Naive B cell (primary cell): ENCODE measurements around the gene KIAA0319L. TPM values are rescaled to one million over a fixed set of nuclear protein-coding genes. Genes with fewer than 3 reads are reported as not detected.

ENCODE experiments used
- ATAC-seq, 2 donors: fragments of 150-1000 bp; cut with Tn5 transposase; 2 replicates each; pipeline ENCODE4 v1.10.0; 2021; ENCODE audit warnings: low read depth in 2 of 2, mild to moderate bottlenecking in 2 of 2, moderate library complexity in 2 of 2
- DNase-seq: peaks from one replicate; pipeline ENCODE4 v3.0.0; 2022
- H3K27ac Mint-ChIP-seq, 6 donors: one replicate each; pipeline ENCODE4 v1.8.0; 2020 to 2022; ENCODE audit warnings: mild to moderate bottlenecking in 6 of 6, mixed read lengths in 6 of 6, moderate library complexity in 5 of 6, inconsistent platforms in 2 of 6
- H3K27me3 Mint-ChIP-seq, 3 donors: one replicate each; pipeline ENCODE4 v1.8.0; 2021 to 2022; ENCODE audit warnings: mixed read lengths in 3 of 3, mild to moderate bottlenecking in 1 of 3
- H3K36me3 Mint-ChIP-seq, 2 donors: one replicate each; pipeline ENCODE4 v1.8.0; 2020 to 2022; ENCODE audit warnings: mixed read lengths in 2 of 2, inconsistent platforms in 1 of 2, mild to moderate bottlenecking in 1 of 2
- H3K4me1 Mint-ChIP-seq, 3 donors: one replicate each; pipeline ENCODE4 v1.8.0; 2020 to 2022; ENCODE audit warnings: mixed read lengths in 3 of 3, inconsistent platforms in 1 of 3, mild to moderate bottlenecking in 1 of 3, moderate library complexity in 1 of 3
- H3K4me3 Mint-ChIP-seq, 8 donors: one replicate each; pipeline ENCODE4 v1.8.0; 2020 to 2022; ENCODE audit warnings: mild to moderate bottlenecking in 8 of 8, mixed read lengths in 8 of 8, moderate library complexity in 8 of 8, inconsistent platforms in 2 of 8
- H3K9me3 Mint-ChIP-seq, 7 donors: one replicate each; pipeline ENCODE4 v1.8.0; 2020 to 2022; ENCODE audit warnings: mixed read lengths in 7 of 7, mild to moderate bottlenecking in 5 of 7, inconsistent platforms in 2 of 7, moderate library complexity in 1 of 7
- polyA plus RNA-seq, 6 donors: library from polyadenylated mRNA; unstranded; fragments of 300-500 nt; fragmentation: Illumina TruSeq; gene quantifications; one replicate each; pipeline ENCODE4 v1.2.3, GENCODE V29; 2021; ENCODE audit warnings: low read depth in 6 of 6

KIAA0319L gene
- polyA plus RNA-seq, 6 donors from 2014 or later = 17.1 to 29.0 (median 22.6) TPM

GRCh38 chr1:35428360-35428759, 128.8 kb downstream of the KIAA0319L start:
- no peaks in the 10 kb centered on the region for H3K27me3 Mint-ChIP-seq
- ATAC-seq (no peak), DNase-seq (no peak)
- peaks cover 0 to 5% (median 0%) of the 10 kb centered on the region in 7 donors for H3K9me3 Mint-ChIP-seq
- peaks cover 9 to 20% (median 10%) of the 10 kb centered on the region in 3 donors for H3K4me1 Mint-ChIP-seq
- H3K27ac Mint-ChIP-seq = no peak overlapping the region
- H3K4me3 Mint-ChIP-seq = no peak overlapping the region
- H3K36me3 Mint-ChIP-seq = peaks cover 14 to 24% of the 10 kb centered on the region in 2 donors

- Mint-ChIP-seq H3K36me3 (peaks cover 10 to 16% of the 10 kb centered on the region in 2 donors), H3K9me3 (peaks cover 0 to 2% (median 0%) of the 10 kb centered on the region in 7 donors), H3K27ac (peak overlapping the region in 2 of 6 donors; percentile 9 to 19), H3K4me3 (no peak overlapping the region), H3K27me3 (no peaks in the 10 kb centered on the region), H3K4me1 (peaks cover 9 to 16% (median 10%) of the 10 kb centered on the region in 3 donors)
- ATAC-seq (no peak), DNase-seq (no peak)
Measured at GRCh38 chr1:35426097-35426586, 131.1 kb downstream of the KIAA0319L start.

- Mint-ChIP-seq H3K27me3 (no peaks in the 10 kb centered on the region), H3K9me3 (peaks cover 0 to 5% (median 0%) of the 10 kb centered on the region in 7 donors), H3K27ac (peak overlapping the region in 1 of 6 donors; percentile 30), H3K4me3 (no peak overlapping the region), H3K4me1 (no peaks in the 10 kb centered on the region), H3K36me3 (peaks cover 16 to 31% of the 10 kb centered on the region in 2 donors)
- no peak for DNase-seq
- no peak for ATAC-seq
Measured at GRCh38 chr1:35408925-35409324, 148.3 kb downstream of the KIAA0319L start.

DNA sequence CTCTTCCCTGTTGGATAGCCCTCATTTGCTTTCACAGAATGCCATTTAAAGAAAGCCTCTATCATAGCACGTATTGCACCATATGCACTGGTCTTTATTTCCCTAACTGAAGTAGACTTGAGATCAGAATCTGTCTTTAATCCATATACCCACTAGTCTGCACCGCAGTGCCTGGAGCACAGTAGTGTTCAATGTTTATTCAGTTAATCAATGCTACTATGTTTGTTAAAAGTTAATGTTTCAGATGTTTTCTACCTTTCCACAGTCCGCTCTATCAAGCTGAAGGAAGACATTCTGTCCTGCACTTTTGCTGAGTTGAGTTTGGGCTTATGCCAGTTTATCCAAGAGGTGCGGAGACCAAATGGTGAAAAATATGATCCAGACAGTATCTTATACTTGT, 149.5 kb downstream of the KIAA0319L start:
- H3K27ac Mint-ChIP-seq = no peak overlapping the region
- H3K27me3 Mint-ChIP-seq = no peaks in the 10 kb centered on the region
- ATAC-seq (no peak), DNase-seq (no peak)
- H3K4me1 Mint-ChIP-seq = no peaks in the 10 kb centered on the region
- peaks cover 16 to 31% of the 10 kb centered on the region in 2 donors for H3K36me3 Mint-ChIP-seq
- peaks cover 0 to 5% (median 0%) of the 10 kb centered on the region in 7 donors for H3K9me3 Mint-ChIP-seq
- no peak overlapping the region for H3K4me3 Mint-ChIP-seq

DNA sequence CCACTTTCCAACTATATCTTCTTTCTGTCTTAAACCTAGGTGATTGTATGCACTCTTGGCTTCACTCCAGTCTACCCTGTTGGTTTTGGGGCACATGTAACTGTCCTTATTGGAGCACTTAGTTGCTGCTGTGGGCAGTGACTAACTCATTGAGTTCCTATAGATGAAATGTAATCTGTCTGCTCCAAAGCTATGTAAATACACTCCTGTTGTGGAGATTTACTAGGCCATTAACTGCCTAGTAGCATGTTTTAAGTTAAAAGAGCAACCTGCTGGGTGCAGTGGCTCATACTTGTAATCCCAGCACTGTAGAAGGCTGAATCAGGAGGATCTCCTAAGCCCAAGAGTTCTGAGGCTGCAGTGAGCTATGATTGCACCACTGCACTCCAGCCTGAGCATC, 151.1 kb downstream of the KIAA0319L start:
- no peaks in the 10 kb centered on the region for H3K4me1 Mint-ChIP-seq
- no peaks in the 10 kb centered on the region for H3K27me3 Mint-ChIP-seq
- peak overlapping the region in 2 of 6 donors; percentile 16 to 47 for H3K27ac Mint-ChIP-seq
- no peak for ATAC-seq
- no peak overlapping the region for H3K4me3 Mint-ChIP-seq
- peaks cover 0 to 5% (median 0%) of the 10 kb centered on the region in 7 donors for H3K9me3 Mint-ChIP-seq
- no peak for DNase-seq
- peaks cover 22 to 40% of the 10 kb centered on the region in 2 donors for H3K36me3 Mint-ChIP-seq

DNA sequence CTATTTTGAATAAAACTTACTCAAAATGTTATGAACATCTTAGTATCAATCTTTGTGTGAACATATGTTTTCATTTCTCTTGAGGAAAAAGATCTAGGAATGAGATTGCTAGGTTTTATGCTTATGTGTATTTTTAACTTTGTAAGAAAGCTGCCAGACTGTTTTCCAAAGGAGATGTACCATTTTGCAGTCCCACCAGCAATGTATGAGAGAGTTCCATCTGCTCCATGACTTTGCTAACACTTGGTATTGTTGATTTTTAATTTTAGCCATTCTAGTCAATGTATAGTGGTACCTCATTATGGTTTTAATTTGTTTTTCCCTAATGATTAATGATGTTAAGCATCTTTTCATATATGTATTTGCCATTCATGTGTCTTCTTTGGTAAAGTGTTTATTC, 156.2 kb downstream of the KIAA0319L start:
- Mint-ChIP-seq H3K36me3 (peaks cover 32 to 39% of the 10 kb centered on the region in 2 donors), H3K27ac (peak overlapping the region in 3 of 6 donors; percentile 6 to 35 (median 20)), H3K4me3 (no peak overlapping the region), H3K9me3 (peaks cover 0 to 1% (median 0%) of the 10 kb centered on the region in 7 donors), H3K4me1 (no peaks in the 10 kb centered on the region), H3K27me3 (no peaks in the 10 kb centered on the region)
- ATAC-seq (no peak), DNase-seq (no peak)

DNA sequence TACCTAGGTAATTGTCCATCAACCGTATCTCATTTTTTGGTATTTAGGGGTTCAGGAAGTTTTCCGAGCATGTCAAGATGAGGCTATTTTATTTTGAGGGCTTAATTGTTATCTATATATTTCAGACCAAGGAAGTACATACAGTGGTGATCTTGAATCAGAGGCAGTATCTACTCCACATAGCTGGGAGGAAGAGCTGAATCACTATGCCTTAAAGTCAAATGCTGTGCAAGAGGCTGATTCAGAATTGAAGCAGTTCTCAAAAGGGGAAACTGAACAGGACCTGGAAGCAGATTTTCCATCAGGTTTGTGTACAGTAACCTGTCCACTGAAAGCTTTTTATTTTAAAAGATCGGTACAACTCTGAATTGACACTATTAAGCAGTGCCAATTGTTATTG, 158.5 kb downstream of the KIAA0319L start:
- Mint-ChIP-seq H3K27ac (no peak overlapping the region), H3K4me3 (no peak overlapping the region), H3K27me3 (no peaks in the 10 kb centered on the region), H3K4me1 (no peaks in the 10 kb centered on the region), H3K9me3 (peaks cover 0 to 1% (median 0%) of the 10 kb centered on the region in 7 donors), H3K36me3 (peaks cover 40 to 44% of the 10 kb centered on the region in 2 donors)
- ATAC-seq (no peak), DNase-seq (no peak)

- peak overlapping the region in 1 of 6 donors; percentile 16 for H3K27ac Mint-ChIP-seq
- H3K4me3 Mint-ChIP-seq = no peak overlapping the region
- peaks cover 33 to 36% of the 10 kb centered on the region in 2 donors for H3K36me3 Mint-ChIP-seq
- no peaks in the 10 kb centered on the region for H3K9me3 Mint-ChIP-seq
- no peak for ATAC-seq
- no peaks in the 10 kb centered on the region for H3K4me1 Mint-ChIP-seq
- DNase-seq = no peak
- no peaks in the 10 kb centered on the region for H3K27me3 Mint-ChIP-seq
Measured at GRCh38 chr1:35394386-35394785, 162.8 kb downstream of the KIAA0319L start.

- Mint-ChIP-seq H3K4me1 (no peaks in the 10 kb centered on the region), H3K36me3 (peaks cover 21 to 40% of the 10 kb centered on the region in 2 donors), H3K27me3 (no peaks in the 10 kb centered on the region)
Measured at GRCh38 chr1:35390600-35391494, 166.4 kb downstream of the KIAA0319L start.

GRCh38 chr1:35386959-35387358, 170.2 kb downstream of the KIAA0319L start:
- no peak for DNase-seq
- H3K4me1 Mint-ChIP-seq = no peaks in the 10 kb centered on the region
- H3K4me3 Mint-ChIP-seq = no peak overlapping the region
- H3K27ac Mint-ChIP-seq = no peak overlapping the region
- ATAC-seq = no peak
- H3K9me3 Mint-ChIP-seq = no peaks in the 10 kb centered on the region
- peaks cover 15 to 30% of the 10 kb centered on the region in 2 donors for H3K36me3 Mint-ChIP-seq
- no peaks in the 10 kb centered on the region for H3K27me3 Mint-ChIP-seq

More at GRCh38 chr1:35390600-35391494, 166.4 kb downstream of the KIAA0319L start:
- no peak for ATAC-seq
- Mint-ChIP-seq H3K4me3 (no peak overlapping the region), H3K27ac (peak overlapping the region in 1 of 6 donors; percentile 53), H3K9me3 (no peaks in the 10 kb centered on the region)
- no peak for DNase-seq

- peaks cover 15 to 30% of the 10 kb centered on the region in 2 donors for H3K36me3 Mint-ChIP-seq
- DNase-seq (no peak), ATAC-seq (no peak)
- H3K27me3 Mint-ChIP-seq = no peaks in the 10 kb centered on the region
- no peak overlapping the region for H3K27ac Mint-ChIP-seq
- H3K4me3 Mint-ChIP-seq = no peak overlapping the region
- no peaks in the 10 kb centered on the region for H3K9me3 Mint-ChIP-seq
- no peaks in the 10 kb centered on the region for H3K4me1 Mint-ChIP-seq
Measured at GRCh38 chr1:35386290-35386689, 170.9 kb downstream of the KIAA0319L start.
